Stimulated activated CD4-positive, alpha-beta T cell treated with anti-CD3 and anti-CD28 coated beads, Interleukin-1b, Interleukin-23, amount 100 ng/mL, for 24 hours (primary cell): ENCODE measurements around the gene ARAP3.
A peak's percentile ranks its signal among the peaks of the same experiment; 100 is the strongest.

Source experiments
- DNase-seq, 4 experiments: peaks; one replicate each; pipeline ENCODE4 v3.0.0-alpha.2; 2020; ENCODE audit warnings: low read depth in 4 of 4, low spot score in 1 of 4

Gene ARAP3

DNA sequence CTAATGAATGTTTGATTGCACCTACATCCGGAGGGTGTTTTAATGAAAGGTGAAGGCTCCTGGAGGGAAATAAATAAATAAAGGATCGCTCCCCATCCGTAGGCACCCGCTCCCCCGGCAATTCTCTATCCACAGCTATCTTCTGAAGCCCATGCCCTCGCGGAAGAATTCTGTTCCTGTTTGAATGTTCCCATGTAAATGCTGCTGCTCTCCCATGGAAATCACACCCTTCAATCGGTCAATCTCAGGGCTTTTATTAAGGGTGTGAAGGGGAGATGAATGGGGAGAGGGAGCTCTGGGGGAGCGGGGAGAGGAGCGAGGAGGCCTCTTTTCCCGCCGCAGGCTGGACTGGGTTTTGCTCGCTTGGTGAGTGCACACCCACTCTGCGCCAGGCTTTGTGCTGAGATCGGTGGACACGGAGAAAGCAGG lies 21.1 kb upstream of the ARAP3 start:
- no peak for DNase-seq

DNA sequence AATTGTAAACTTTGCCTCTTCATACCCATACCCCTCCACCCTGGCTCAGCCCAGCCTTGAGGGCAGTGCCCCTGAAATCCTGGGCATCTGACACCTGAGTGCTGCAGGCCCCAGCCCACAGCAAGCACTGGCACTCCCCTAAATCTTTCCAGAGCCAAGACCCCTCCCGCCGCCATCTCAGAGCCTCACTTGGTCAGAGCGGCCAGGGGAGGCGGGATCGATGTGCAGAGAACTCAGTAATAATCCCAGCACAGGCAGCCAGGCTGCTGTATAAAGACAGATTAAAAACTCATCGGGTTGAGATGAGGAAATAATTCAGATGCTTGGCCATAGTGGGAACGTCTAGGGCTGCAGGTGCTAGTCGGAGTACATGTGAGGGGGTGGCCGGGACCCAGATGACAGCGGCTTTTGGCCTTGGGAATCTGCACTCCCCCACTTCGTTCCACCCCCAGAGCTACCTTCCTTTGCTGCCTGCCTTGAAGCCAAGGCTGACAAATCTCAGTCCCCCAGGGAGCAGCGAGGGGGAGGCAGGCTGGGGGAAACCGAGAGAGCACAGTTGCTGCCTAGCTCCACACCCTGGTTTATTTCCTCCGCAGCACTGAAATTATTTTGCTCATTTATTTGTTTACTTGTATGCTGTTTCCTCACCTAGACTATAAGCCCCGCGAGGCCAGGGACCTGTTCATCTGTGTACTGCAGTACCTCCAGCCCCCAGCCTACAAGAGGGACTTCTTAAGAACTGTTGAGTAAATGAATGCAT lies 19.5 kb upstream of the ARAP3 start:
- no peak for DNase-seq

DNA sequence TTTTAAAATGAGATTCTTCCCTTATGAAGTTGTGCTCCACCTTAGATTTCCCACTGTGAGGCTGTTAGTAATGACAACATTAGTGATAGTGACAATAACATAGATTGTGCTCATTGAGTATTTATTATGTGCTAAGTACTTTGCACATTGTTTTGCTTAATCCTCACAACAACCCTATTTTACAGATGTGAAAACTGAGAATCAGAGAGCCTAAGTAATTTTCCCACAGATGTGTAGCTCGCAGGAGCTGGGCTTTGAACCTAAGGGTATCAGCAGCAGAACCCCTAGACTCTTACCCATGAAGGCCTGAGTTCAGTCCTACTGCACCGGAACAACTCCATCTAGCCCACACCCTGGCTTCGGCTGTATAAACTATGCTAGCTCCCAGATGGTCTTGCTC lies 15.6 kb upstream of the ARAP3 start:
- no peak for DNase-seq

DNA sequence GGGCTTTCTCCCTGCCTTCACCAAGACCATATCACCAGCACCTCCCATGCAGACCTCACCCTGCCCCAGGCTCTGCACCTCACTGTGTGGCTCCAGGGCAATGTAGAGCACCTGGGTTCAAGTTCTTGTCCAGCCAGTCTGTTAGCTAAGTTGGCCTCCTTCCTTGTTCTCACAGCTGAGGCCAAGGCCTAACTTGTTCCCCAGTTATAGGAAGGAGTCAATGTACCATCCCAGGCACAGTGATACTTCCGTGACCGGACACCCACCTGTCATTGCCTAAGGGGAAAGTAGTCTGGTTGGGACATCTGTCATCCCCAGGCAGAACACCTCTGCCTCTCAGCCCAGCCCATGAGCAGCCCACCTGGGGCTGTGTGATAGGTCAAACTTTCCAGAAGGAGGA lies 14.4 kb upstream of the ARAP3 start:
- DNase-seq, result no peak

DNA sequence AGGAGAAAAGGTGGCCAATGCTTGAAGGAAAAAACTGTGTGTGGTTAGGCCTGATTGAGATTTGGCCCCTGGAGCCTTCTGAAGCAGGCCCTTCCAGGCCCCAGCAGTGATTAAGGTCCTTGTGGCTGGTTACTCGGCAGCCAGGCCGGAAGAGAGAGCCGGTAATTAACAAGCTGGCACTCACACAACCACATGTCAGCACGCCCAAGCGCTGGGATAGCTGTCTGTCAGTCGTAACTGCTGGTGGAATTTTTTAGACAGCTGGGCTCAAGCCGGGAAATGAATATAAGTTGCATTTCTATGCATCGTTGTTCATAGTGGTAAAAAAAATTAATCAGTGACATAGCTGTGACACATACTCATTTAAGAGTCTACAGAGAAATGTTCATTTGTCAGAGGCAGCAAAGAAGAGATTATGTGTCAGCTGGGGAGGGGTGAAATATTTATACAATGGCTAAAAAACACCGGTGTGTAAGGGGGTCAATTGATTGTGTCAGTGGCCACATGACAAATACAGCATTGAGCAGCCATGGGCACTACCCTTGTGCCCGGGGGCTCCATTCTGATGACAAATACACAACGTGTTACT lies 13.7 kb upstream of the ARAP3 start:
- no peak for DNase-seq

DNA sequence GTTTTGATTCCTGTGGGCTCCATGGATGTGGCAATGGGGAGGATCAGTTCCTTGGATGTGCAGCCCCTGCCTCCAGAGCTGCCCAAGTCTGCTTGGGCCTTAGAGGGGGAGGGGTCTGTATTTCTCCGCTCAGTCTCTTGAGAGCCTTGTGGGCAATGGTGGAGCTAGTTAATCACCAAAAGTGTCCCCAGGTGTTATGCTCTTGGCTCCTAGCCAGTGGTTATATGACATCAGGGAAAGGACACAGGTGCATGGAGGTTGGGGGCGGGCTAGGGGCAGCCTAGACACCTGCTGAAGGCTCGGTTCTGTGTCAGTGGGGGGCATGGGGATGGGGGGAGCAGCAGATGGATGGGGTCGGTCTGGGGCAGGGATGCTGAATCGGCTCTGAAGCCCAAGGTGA lies 12.4 kb upstream of the ARAP3 start:
- DNase-seq, result no peak

DNA sequence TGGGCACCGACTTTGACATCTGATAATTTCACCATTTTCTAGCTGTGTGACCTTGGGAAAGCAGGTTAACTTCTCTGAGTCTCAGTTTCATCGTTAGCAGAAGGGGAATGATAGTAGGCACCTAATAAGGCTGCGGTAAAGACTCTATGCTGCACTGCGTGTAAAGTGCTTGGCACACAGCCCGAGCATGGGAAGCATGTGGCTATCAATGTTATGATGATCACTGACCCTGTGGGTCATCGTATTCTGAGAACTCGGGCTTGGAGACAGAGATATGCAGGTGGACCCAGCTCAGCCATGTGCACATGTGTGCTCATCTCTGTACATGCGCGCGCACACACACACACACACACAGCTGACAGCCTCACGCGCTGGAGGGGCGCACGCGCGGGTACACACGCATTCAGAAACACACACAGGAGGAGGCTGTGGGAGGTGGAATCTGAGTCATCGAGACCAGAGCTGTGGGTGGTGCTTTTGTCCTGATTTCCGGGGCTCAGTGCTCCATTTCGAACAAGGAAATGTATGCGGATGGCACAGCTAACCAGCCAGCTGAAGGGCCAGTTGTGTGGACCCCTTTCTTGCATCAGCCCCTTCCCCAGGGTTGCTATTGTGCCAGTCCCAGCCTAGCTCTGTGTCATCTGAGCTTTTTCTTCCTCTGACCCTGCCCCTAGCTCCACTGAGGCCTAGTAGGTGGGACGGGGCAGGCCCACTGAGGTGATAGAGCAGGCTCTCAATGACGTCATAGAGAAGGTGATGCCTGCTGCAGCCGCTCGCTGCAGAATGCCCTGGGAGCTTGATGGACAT lies 11.1 kb upstream of the ARAP3 start:
- DNase-seq, result peak; percentile 49 to 77 (median 58)

DNA sequence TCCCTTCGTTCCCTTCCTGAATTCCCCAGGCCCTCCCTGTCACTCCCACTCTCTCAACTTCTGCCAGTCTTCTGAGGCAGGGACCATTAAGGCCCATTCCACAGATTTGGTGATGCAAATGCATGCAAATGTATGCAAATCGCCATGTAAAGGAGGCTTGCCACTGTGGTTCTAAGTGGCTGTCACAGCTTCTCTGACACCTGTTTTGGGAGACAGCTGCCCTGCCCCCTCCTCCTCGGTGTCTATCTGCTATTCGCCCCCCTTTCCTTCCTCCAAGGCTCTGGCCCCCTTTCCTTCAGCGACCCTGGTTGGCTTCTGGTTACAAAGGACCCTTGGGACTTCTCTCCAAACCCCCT lies 10.5 kb upstream of the ARAP3 start:
- DNase-seq, result no peak

DNA sequence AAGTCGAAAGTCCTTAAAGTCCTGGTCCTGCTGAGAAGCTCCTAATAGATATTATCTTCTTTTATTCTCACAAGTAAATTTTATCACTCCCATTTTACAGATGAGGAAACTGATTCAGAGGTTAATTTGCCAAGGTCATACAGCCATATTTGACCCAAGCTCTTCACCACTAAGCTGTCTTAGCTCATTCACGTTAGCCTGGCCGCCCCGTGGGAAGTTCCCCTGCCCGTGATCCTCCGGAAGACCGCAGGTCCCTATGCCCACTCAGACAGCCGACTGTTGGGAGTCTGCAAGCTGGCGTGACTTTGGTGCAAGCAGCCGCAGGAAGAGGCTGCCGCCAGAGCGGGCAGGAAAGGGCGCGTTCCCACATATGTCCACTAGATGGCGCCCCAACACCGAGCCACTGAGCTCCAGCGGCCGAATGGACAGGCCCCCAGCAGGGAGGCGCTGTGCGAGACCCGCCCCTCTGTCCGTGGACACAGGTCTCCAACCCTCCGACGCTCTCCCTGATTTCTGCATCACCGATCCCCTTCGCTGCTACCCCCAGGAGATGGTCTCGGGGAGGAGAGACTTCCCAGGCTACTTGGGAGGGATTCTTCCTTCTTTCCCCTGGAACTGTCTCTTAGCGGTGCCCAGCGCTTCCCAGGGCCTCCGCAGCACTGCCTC lies 10.0 kb upstream of the ARAP3 start:
- DNase-seq, result peak; percentile 60 to 83 (median 80)

DNA sequence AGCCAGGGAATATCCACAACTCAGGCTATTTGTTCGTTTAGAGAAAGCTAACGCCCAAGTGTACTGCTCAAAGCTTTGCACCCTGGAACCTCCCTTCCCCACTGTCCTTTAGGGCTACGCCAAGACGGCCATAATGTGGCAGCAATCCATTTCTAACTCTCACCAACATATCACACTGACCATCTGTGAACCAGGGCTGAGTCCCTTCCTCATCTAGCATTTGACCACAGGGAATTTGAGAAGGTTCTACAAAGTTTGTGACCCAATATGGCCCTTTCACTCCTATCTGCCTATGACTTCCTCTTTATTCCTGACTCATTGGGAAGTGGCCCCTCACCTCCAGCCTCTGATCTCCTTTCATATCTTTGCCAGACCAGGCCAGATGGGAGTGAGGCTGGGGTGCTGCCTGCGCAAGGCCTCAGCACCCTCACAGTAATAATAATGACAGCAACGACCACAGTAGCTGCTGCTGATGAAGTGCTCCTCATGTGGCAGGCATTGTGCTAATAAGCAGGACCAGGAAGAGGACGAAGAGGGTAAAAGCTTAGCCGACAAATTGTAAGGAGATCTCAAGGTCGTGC lies 9.3 kb upstream of the ARAP3 start:
- DNase-seq, result no peak

DNA sequence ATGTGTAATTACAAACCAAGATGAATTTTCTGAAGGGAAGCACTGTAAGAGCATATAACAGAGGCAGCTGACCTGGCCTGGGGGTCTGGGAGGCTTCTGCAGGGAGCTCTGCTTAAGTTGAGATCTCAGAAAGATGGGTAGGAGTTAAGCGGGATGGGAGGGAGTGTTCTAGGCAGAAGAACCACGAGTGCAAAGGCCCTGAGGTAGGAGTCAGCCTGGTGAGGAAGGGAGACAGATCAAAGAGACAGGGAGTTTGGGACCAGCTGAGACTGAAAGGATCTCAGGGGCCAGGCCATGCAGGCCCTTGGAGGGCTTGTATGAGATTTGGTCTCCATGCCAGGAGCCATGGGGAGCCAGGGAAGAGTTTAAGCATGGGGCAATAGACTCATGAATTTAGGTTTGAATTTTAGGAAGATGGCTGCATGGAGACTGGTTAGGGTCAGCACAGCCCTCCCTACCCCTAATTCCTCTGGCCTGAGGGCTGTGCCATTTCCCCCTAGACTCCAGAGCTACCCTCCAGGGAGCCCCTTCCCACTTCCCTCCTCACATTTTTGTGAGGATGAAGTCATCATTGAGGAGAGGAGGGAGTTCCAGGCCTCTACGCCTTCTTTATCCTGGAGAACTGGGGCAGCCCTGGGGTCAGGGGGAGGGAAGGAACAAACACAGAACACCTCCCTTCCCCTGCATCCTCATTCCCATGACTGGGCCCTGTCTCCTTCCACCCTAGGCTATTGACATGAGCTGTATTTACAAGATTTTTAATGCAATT lies 4.8 kb upstream of the ARAP3 start:
- no peak for DNase-seq

DNA sequence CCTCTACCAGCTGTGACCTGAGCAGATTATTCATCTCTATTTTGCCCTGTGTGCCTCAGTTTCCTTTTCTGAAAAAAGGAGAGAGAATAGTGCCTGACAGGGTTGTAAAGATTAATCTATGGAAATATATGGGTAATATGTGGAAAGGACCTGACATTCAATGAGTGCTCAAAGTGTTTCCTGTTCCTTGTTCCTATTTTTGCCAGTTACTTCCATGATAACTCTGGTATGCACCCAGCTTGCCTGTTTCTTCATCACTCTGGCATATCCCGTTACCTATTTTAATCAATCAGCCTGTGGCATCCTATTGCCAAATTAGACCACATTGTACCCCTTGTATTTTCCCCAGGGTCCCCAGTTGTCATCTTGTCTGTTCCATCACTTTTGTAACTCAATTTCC lies 3.6 kb upstream of the ARAP3 start:
- DNase-seq, result no peak

DNA sequence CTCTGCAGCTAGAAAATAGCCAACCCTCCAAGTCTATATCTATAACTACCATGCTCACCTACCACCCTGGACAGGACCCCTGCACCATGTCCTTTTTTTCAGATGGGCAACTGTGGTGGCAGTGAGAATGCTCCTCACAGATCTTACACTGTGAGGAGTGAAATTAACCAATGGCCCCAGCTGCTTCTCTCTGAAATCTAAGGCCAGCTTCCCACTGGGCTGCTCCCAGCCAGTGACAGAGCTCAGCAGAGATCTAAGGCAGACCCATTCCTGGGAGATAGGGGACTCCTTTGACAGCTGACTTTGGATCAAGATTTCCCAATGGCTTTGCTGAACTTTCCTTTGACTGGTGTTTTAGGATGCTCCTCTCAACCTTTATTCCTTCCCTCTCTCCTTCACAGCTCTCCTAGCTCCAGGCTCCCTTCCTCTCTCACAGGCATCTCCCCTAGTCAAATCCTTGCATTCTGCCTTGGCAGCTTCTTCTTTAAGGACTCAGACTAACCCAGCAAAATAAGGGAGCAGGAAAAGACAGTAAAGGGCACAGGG lies 1.6 kb upstream of the ARAP3 start:
- DNase-seq, result no peak

DNA sequence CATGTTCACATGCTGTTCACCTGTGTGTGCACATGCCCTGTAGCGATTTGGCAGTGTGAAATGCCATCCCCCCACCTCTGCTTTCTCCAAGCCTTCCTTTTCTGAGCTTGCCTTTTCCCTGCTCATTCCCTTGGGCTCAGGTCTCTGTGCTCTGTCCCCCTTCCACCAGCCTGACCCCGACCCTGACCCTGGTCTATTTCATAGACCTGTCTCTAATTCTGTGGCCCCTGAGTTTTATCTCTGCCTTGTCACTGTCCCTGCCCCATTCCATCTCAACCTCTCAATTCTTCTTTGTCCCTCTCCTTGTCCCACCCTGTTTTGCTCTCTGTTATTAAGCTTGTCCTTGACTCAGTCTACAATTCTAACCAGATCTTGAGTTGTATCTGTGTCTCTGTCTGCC lies 735 bp downstream of the ARAP3 start:
- no peak for DNase-seq

DNA sequence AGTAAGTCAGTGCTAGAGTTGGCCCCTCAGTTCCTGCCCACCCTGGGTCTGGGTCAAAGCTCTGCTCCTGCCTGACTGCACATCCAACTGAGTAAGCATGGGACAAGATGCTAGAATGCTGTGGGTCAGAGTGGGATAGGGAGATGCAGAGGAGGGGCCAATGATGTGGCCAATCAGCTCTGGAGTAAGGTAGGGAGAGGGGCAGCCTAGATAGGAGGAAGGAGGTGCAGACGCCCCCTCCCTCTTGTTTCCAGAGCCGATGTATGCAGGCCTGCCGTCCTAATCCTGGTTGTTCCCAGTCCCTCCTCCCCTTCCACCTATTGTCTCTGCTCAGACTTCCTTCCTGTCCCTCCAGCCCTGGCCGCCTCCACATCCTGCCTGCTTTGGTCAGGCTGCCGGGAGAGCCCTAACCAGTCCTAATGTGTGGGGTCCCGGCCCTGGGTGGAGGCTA lies 1.3 kb downstream of the ARAP3 start:
- DNase-seq, result no peak

DNA sequence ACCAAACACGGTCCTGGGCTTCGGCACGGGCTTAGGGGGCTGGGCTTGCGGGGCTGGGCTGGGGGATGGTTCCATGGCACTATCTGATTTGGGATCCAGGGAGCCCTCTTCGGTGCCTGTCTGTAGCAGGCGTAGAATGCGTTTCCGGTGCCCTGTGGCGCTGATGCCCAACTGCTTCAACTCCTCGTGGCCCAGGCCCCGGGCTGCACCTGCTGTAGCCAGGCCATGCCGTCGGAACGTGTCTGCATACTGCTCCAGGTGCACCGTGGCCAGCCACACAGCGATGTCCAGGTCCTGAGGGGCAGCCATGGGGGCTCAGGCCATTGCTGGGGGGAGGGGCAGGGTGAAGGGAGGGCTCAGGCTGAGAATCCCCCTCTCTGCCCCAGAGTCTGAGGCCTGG lies 1.9 kb downstream of the ARAP3 start:
- DNase-seq, result no peak

DNA sequence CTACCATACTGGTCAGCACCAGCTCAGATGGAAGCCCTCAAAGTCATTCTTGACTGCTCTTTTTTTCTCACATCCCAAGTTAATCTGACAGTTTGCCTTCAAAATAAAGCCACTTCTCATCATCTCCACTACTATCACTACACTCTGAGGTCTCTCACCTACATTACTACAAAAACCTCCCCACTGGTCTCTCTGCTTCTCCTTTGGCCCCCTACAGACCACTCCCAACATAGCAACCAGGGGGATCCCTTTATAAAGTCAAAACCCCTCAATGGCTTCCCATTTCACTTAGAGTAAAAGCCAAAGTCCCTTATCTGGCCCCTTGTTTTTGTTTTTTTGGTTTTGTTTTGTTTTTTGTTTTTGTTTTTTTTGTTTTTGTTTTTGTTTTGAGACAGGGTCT lies 4.6 kb downstream of the ARAP3 start:
- no peak for DNase-seq

DNA sequence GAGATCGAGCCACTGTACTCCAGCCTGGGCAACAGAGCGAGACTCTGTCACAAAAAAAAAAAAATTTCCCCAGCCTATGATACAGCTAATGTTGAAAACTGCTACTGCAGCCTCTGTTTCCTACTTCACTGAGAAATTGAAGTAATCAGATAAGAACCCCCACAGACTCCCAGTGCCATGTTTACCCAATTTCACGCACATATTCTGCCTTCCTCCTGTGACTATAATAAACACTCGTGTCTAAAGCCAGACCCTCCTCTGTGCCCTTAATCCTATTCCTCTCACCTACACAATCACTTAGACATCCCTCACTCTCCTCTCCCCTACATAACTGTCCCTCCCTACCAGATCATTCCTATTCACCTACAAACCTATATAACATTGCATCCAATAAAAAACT lies 6.4 kb downstream of the ARAP3 start:
- DNase-seq, result no peak

DNA sequence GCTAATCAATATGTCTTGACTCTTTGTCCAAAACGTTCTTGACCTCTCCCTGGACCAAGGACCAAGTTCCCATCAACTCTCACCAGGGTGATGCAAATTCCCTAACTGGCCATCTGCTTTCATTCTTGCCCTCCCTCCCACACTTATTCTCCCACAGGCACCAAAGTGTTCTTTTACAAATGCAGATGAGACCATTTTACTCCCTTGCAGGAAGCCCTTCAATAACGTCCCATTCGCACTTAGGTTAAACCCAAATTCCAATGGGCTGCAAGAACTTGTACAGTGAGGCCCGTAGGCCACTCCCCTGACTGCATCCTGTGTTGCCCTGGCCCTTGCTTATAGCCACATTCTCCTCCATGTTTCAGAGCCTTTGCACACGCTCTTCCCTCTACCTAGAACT lies 7.3 kb downstream of the ARAP3 start:
- no peak for DNase-seq
